Left cardiac atrium (tissue), 4 donors: ENCODE data around the gene TERB1. TPM values are rescaled to one million over a fixed set of nuclear protein-coding genes. Genes with fewer than 3 reads are reported as not detected.
A peak's percentile ranks its signal among the peaks of the same experiment; 100 is the strongest.

Source experiments
- ATAC-seq, 2 donors: fragments of 200-7000 bp; cut with Tn5 transposase; one replicate each; pipeline ENCODE4 v1.9.1; 2020; ENCODE audit warnings: mild to moderate bottlenecking in 2 of 2, moderate library complexity in 2 of 2
- DNase-seq: peaks from one replicate; pipeline ENCODE4 v3.0.0-alpha.2; 2020
- intact Hi-C, 2 donors: fragments of 100-400 bp; cut with DNase I; formaldehyde crosslinking; loops; one replicate each; pipeline versions ENCODE4 v1.14.1 to v1.15.1; 2022 to 2023
- total RNA-seq, 2 donors: library from RNA; stranded (reverse); fragmentation: NEBNext Ultra II Directional; extraction: Animal tissue kit (Norgen Biotek cat#: 25700); gene quantifications; one replicate each; pipeline ENCODE4 v1.2.1, GENCODE V29; 2021
- donor health status: DM: no; HTN: yes; CAD: no.
- donor health status: DM: no; HTN: yes; CAD: no; lungs with severe emphysema.
- donor health status: DM: yes; HTN: yes; CAD: no.
- donor health status: Dilated cardiomyopathy.

The TERB1 gene
- total RNA-seq, 2 donors from 2014 or later: not detected

DNA sequence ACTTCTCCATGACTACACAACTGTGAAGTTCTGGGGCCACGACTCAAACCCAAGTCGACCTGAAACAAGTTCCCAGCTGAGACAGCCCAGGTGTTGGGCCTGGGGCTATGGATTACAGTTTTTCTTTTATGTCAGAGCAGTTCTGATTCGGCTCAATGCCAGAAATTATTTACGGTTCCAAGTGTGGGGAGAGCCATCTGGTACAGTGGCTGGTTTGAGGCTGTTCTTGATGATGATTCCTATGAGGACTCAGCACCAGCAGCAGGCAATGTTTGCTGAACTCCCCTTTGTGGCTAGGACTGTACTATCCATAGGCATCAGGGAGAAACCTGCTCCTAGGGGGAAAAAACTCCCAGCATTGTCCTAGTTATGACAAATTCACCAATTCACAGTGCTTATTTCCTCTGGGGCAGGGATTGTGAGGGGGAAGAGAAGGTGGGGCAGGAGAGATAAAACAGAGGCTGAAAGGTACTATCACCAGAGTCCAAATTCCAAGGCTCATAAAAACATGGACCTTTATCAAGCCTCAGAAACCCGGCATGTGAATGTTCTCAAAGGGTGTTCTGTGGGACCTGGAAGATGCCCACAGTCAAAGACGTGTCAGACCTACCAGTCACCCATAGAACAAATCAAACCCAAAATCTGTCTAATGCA is 86.6 kb downstream of the TERB1 start:
- DNase-seq (no peak), ATAC-seq (no peak)
- intact Hi-C loops: no loop called here

DNA sequence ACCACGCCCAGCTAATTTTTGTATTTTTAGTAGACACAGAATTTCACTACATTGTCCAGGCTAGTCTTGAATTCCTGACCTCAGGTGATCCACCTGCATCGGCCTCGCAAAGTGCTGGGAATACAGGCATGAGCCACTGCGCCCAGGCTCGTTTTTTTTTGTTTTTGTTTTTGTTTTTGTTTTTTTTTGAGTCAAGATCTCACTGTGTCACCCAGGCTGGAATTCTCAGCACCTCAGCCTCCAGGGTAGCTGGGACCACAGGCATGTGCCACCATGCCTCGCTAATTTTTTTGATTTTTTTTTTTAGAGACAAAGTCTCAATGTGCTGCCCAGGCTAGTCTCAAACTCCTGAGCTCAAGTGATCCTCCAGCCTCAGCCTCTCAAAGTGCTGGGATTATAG is 87.3 kb downstream of the TERB1 start:
- DNase-seq: no peak
- intact Hi-C loops: no loop called here

DNA sequence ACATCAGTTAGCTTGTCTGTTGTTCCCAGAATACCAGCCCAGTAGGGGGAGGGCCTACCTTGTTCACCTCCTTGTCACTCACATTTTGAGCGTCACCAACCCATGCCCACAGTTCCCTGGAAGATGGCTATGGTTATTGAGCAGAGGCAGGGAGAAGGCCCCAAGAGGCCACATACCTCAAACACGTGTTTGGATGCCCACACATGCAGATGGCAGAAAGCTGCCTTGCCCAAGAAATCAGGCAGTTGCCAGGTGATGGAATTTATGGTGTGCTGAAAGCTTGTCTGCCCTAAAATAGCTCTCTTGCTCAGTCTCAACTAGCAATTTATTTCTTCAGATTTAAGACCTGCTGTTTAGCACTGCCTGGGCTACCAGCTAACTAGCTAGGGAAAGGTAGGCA is 88.3 kb downstream of the TERB1 start:
- ATAC-seq (peak in 1 of 2 donors; percentile 16), DNase-seq (no peak)
- intact Hi-C loops: no loop called here

More for the DNA sequence above, 87.3 kb downstream of the TERB1 start:
- no peak for ATAC-seq

DNA sequence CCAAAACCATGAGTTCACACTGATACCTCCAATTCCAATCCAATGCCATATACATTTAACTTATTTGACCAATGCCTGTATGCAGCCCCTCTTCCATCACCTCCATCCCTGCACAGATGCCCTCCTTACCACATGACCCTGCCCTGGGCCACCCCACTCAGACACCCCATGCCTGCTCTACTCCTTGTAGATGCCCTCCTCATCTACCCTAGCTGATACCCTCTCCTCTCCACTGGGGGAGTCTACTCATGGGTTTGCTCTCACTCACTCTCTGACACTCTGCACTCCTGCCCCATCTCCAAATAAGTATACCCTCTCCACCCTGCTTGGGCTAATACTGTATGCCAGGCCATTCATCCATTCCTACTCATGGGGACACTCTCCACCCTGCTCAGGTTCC is 88.9 kb downstream of the TERB1 start:
- peak; percentile 13 to 31 for ATAC-seq
- intact Hi-C loops: no loop called here
- DNase-seq: no peak

DNA sequence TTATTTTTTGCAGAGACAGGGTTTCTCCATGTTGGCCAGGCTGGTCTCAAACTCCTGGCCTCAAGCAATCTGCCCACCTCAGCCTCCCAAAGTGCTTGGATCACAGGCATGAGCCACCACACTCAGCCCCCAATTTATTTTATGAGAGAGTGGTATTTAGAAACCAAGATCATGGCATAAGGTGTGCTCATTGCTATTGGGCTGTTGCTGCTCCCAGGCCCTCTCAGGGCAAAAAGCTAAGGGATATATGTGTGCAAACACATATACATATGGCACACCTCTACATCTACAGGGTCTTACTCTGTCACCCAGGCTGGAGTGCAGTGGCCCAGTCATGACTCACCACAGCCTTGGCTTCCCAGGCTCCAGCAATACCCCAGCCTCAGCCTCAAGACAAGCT is 89.8 kb downstream of the TERB1 start:
- ATAC-seq (no peak), DNase-seq (no peak)
- intact Hi-C loops: no loop called here

DNA sequence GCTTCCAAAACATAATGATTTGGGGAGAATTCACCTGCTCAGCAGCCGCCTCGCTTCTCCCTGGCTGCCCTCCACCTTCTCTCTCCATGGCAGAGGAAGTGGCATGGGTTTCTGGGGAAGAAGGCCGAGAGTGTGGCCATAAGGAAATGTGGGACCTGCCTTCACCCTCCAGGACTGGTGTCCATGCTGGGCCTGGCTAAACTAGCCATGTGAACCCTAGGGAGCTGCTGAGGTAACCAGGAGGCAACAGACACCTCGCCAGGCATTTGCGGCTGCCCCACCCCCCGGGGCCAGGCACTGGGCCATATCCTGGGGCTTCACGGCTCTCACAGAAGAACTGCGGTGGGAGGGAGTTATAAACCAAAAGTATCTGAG is 94.9 kb downstream of the TERB1 start:
- ATAC-seq (peak in 1 of 2 donors; percentile 45), DNase-seq (no peak)
- intact Hi-C loops: no loop called here

DNA sequence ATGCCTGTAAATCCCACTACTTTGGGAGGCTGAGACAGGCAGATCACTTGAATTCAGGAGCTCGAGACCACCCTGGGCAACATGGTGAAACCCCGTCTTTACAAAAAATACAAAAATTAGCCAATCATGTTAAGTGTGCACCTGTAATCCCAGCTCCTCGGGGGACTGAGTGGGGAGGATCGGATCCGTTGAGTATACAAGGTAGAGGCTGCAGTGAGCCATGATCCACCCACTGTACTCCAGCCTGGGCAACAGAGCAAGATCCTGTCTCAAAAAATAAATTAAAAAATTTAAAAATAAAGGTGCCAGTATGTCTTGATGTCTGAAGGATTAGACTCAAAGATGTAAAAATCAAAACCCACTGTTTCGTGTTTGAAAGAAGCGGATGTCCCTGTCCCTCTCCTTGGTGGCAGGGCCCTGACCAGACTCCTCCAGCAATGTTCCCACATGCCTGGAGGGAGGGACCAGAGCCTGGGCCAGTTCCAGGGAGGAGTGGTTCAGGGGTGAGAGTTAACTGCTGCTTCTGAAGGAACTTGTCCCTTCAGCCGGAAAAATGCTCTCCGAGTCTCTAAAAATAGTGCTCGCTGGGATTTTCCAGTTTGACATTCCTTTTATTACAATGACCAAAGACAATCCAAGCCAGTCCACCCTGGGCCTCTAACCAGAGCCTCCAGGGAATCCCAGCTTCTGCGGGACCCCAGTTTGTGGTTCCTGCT is 95.4 kb downstream of the TERB1 start:
- intact Hi-C loops: no loop called here
- ATAC-seq: peak; percentile 83 to 87
- DNase-seq: peak; percentile 70

Other genes starting within 250 kb of the TERB1 start
- 10 to 100 TPM; 15.8 to 22.5 TPM for gene CKLF, start 249.0 kb downstream of the TERB1 start, total RNA-seq
- 1 to 10 TPM; 1.3 to 3.0 TPM for gene CMTM1, start 235.1 kb downstream of the TERB1 start, total RNA-seq
- under 1 TPM in 1 of 2 donors, not detected in 1; 0.62 TPM for gene CMTM2, start 222.1 kb downstream of the TERB1 start, total RNA-seq
- gene CMTM3, start 196.9 kb downstream of the TERB1 start, total RNA-seq: 10 to 100 TPM; 18.1 to 18.9 TPM
- gene CMTM4, start 104.8 kb downstream of the TERB1 start, total RNA-seq: 10 to 100 TPM; 14.4 to 15.1 TPM
- gene DYNC1LI2, start 50.0 kb downstream of the TERB1 start, total RNA-seq: 10 to 100 TPM; 81.6 to 90.6 TPM
- gene NAE1, start 29.4 kb upstream of the TERB1 start, total RNA-seq: 10 to 100 TPM; 32.6 to 35.4 TPM
- not detected for gene CA7, start 42.8 kb upstream of the TERB1 start, total RNA-seq
- 1 to 10 TPM; 6.8 to 8.1 TPM for gene PDP2, start 78.9 kb upstream of the TERB1 start, total RNA-seq
- gene CDH16, start 117.3 kb upstream of the TERB1 start, total RNA-seq: under 1 TPM; 0.39 to 0.47 TPM
- 100 to 1,000 TPM in 1 of 2 donors, 10 to 100 TPM in 1; 58.3 to 325 TPM for gene RRAD, start 124.0 kb upstream of the TERB1 start, total RNA-seq
- 100 to 1,000 TPM in 1 of 2 donors, 10 to 100 TPM in 1; 92.7 to 120 TPM for gene CIAO2B, start 132.8 kb upstream of the TERB1 start, total RNA-seq
- 10 to 100 TPM; 27.6 to 48.0 TPM for gene CES2, start 133.9 kb upstream of the TERB1 start, total RNA-seq
- gene CES3, start 159.7 kb upstream of the TERB1 start, total RNA-seq: 1 to 10 TPM in 1 of 2 donors, under 1 TPM in 1; 0.63 to 1.4 TPM
- 1 to 10 TPM; 5.2 to 8.5 TPM for gene CES4A, start 187.0 kb upstream of the TERB1 start, total RNA-seq
- 10 to 100 TPM; 29.2 to 34.6 TPM for gene CBFB, start 227.6 kb upstream of the TERB1 start, total RNA-seq